Measurements from ENCODE around the gene C8B.

DNA sequence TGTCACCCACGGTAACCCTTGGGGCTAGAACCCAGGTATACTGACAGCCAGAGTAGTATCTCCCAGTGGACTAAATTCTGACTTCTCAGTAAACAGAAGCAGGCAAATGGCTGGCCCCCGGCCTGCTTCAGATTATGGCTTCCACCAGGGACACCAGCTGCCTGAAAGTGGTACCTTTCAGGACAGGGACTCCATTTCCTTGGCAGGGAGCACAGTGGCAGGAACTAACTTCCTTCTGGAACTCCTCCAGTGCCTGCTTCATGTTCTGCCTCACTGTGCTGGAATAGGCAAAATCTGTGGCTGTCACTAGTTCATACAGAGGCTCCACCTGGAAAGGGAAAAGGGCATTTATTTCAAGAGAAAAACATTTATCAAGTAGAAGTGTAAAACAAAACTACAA, 32.7 kb downstream of the C8B start:
- no peak for TF ChIP-seq YY1 (IDR thresholded peaks at IDR 0.05; ENCODE audit: insufficient read depth, insufficient read length)
- no peak for TF ChIP-seq SUZ12 (IDR thresholded peaks at IDR 0.05; ENCODE audit: extremely low read depth, insufficient read depth, insufficient read length)
